GM23338 (cell line): ENCODE data around the gene ALS2. TPM values are rescaled to one million over a fixed set of nuclear protein-coding genes. Genes with fewer than 3 reads are reported as not detected.

Source experiments
- ATAC-seq: fragments of 200-7000 bp; cut with Tn5 transposase; 3 replicates; pipeline ENCODE4 v1.9.1; 2020
- DNase-seq: peaks from one replicate; pipeline ENCODE4 v3.0.0-alpha.2; 2015; ENCODE audit warnings: low spot score
- H2AFZ ChIP-seq: fragments of 200-600 bp; sonication (generic); 2 replicates; pipeline ENCODE4 v1.8.0; 2016; ENCODE audit warnings: antibody characterized with exemption, mild to moderate bottlenecking, moderate library complexity
- H3F3A ChIP-seq: fragments of 200-600 bp; sonication (generic); replicated peaks from 2 replicates; pipeline ENCODE4 v1.8.0; 2017; ENCODE audit warnings: antibody characterized with exemption, mixed run types, low read depth
- H3K27ac ChIP-seq: fragments of 200-600 bp; sonication (generic); 2 replicates; pipeline ENCODE4 v1.6.1; 2016; ENCODE audit warnings: low read depth
- H3K27me3 ChIP-seq: fragments of 200-600 bp; sonication (generic); 2 replicates; pipeline ENCODE4 v1.8.0; 2016; ENCODE audit warnings: mild to moderate bottlenecking, mixed run types, moderate library complexity; ENCODE audit not compliant: insufficient read depth
- H3K36me3 ChIP-seq: fragments of 200-600 bp; sonication (generic); 2 replicates; pipeline ENCODE4 v1.8.0; 2016; ENCODE audit warnings: mild to moderate bottlenecking; ENCODE audit not compliant: insufficient read depth
- H3K4me1 ChIP-seq: fragments of 200-600 bp; sonication (generic); 2 replicates; pipeline ENCODE4 v1.8.0; 2016; ENCODE audit warnings: mild to moderate bottlenecking, moderate library complexity; ENCODE audit not compliant: insufficient read depth
- H3K4me2 ChIP-seq: fragments of 200-600 bp; sonication (generic); 2 replicates; pipeline ENCODE4 v1.7.1; 2017; ENCODE audit warnings: mixed run types
- H3K4me3 ChIP-seq: fragments of 200-600 bp; sonication (generic); 2 replicates; pipeline ENCODE4 v1.6.1; 2016; ENCODE audit warnings: mixed run types
- H3K79me2 ChIP-seq: fragments of 200-600 bp; sonication (generic); replicated peaks from 2 replicates; pipeline ENCODE4 v1.8.0; 2017; ENCODE audit warnings: mild to moderate bottlenecking; ENCODE audit not compliant: insufficient read depth
- H3K9me2 ChIP-seq: fragments of 200-600 bp; sonication (generic); 2 replicates; pipeline ENCODE4 v1.8.0; 2017; ENCODE audit not compliant: insufficient read depth
- H4K20me1 ChIP-seq: fragments of 200-600 bp; sonication (generic); replicated peaks from 2 replicates; pipeline ENCODE4 v1.8.0; 2017; ENCODE audit warnings: mild to moderate bottlenecking; ENCODE audit not compliant: insufficient read depth
- H3K27ac Mint-ChIP-seq: 2 replicates; pipeline ENCODE4 v1.8.0; 2020; ENCODE audit warnings: inconsistent platforms, mild to moderate bottlenecking, moderate library complexity, mixed read lengths
- H3K27me3 Mint-ChIP-seq: 3 replicates; pipeline ENCODE4 v1.8.0; 2022; ENCODE audit warnings: low read depth, mild to moderate bottlenecking, moderate library complexity, mixed read lengths, inconsistent platforms; ENCODE audit not compliant: insufficient read depth, poor library complexity
- H3K36me3 Mint-ChIP-seq: 3 replicates; pipeline ENCODE4 v1.8.0; 2021; ENCODE audit warnings: low read depth, mild to moderate bottlenecking, inconsistent platforms, moderate library complexity, mixed read lengths
- H3K4me1 Mint-ChIP-seq: 3 replicates; pipeline ENCODE4 v1.8.0; 2020; ENCODE audit warnings: mild to moderate bottlenecking, inconsistent platforms, mixed read lengths
- H3K4me3 Mint-ChIP-seq: 3 replicates; pipeline ENCODE4 v1.8.0; 2021; ENCODE audit warnings: moderate library complexity, mild to moderate bottlenecking, inconsistent platforms, mixed read lengths
- H3K9me3 Mint-ChIP-seq: 3 replicates; pipeline ENCODE4 v1.8.0; 2020; ENCODE audit warnings: moderate library complexity, mild to moderate bottlenecking, inconsistent platforms, mixed read lengths
- CREB1 ChIP-seq: fragments of 250-450 bp; sonication (Bioruptor Pico); IDR thresholded peaks from 2 replicates; pipeline ENCODE4 v1.5.0; 2020; ENCODE audit warnings: low read depth, mild to moderate bottlenecking, moderate library complexity
- CTCF ChIP-seq, 2 experiments: fragments of 200-600 bp in 1 of 2; sonication (generic) in 1 of 2; conservative IDR thresholded peaks; 2 replicates each; pipeline versions ENCODE4 v1.5.1 to v1.6.1; 2016 to 2017; ENCODE audit warnings: antibody characterized with exemption in 2 of 2, low read depth in 2 of 2, mild to moderate bottlenecking in 2 of 2, moderate library complexity in 1 of 2
- ETS1 ChIP-seq: IDR thresholded peaks from 2 replicates; pipeline ENCODE4 v1.6.1; 2016; ENCODE audit warnings: antibody characterized with exemption
- EZH2phosphoT487 ChIP-seq: fragments of 200-600 bp; sonication (generic); IDR thresholded peaks from one replicate; pipeline ENCODE4 v1.8.1; 2018; ENCODE audit warnings: antibody characterized with exemption; ENCODE audit not compliant: unreplicated experiment
- JUNB ChIP-seq: IDR thresholded peaks from one replicate; pipeline ENCODE4 v1.6.1; 2016; ENCODE audit warnings: antibody characterized with exemption; ENCODE audit not compliant: unreplicated experiment
- NANOG ChIP-seq: IDR thresholded peaks from 2 replicates; pipeline ENCODE4 v1.6.1; 2016; ENCODE audit warnings: antibody characterized with exemption, borderline replicate concordance
- ZNF114 ChIP-seq: fragments of 250-450 bp; sonication (Bioruptor Pico); IDR thresholded peaks from 2 replicates; pipeline ENCODE4 v1.5.0; 2020; ENCODE audit warnings: mild to moderate bottlenecking, moderate library complexity
- ZNF331 ChIP-seq: fragments of 250-450 bp; sonication (Bioruptor Pico); IDR thresholded peaks from 2 replicates; pipeline ENCODE4 v1.5.0; 2020; ENCODE audit warnings: low read depth, mild to moderate bottlenecking, moderate library complexity
- ZNF462 ChIP-seq: fragments of 250-450 bp; sonication (Bioruptor Pico); IDR thresholded peaks from 2 replicates; pipeline ENCODE4 v1.5.0; 2020; ENCODE audit warnings: mild to moderate bottlenecking, moderate library complexity
- polyA plus RNA-seq: library from polyadenylated mRNA; unstranded; fragments of >200 nt; fragmentation: Nextera tagmentation; extraction: Ambion mirVana; gene quantifications from 2 replicates; pipeline ENCODE4 v1.2.1, GENCODE V29; 2016
- total RNA-seq: library from RNA; depleted of rRNA; stranded (reverse); fragments of >200 nt; shearing (Covaris generic); gene quantifications from 2 replicates; pipeline ENCODE4 v1.2.3, GENCODE V29; 2014

ALS2 gene
- total and polyA plus RNA-seq, 2 experiments from 2014 or later, result 9.6 to 43.3 TPM

- TF ChIP-seq ZNF462 (CRISPR knock-in tag), result no peak
Measured at GRCh38 chr2:201678401-201678800, 102.3 kb downstream of the ALS2 start (continued).

- Histone ChIP-seq H2AFZ (peak overlapping the region; percentile 17; the same call in 1 of the 2 replicates), H3K27ac (no peak overlapping the region), H4K20me1 (no peaks in the 10 kb centered on the region), H3K27me3 (no peaks in the 10 kb centered on the region), H3K36me3 (no peaks in the 10 kb centered on the region), H3K4me3 (no peak overlapping the region), H3F3A (no peaks in the 10 kb centered on the region), H3K9me2 (0 out of 2 replicates have a peak, but pooled peaks cover 2% of the 10 kb centered on the region), H3K4me1 (peaks cover 8% of the 10 kb centered on the region), H3K79me2 (no peaks in the 10 kb centered on the region), H3K4me2 (no peak overlapping the region)
- Mint-ChIP-seq H3K36me3 (no peaks in the 10 kb centered on the region), H3K9me3 (no peaks in the 10 kb centered on the region), H3K4me3 (no peak overlapping the region), H3K27ac (no peak overlapping the region), H3K27me3 (peaks cover 4% of the 10 kb centered on the region), H3K4me1 (peaks cover 18% of the 10 kb centered on the region)
- DNase-seq (no peak), ATAC-seq (no peak)
- TF ChIP-seq ETS1 (no peak), CTCF (conservative IDR thresholded peaks at IDR 0.05; ENCODE audit: low read depth in 2 of 2) (no peak), ZNF331 (no peak), ZNF114 (CRISPR knock-in tag) (no peak), JUNB (no peak), NANOG (no peak), EZH2phosphoT487 (no peak), CREB1 (CRISPR knock-in tag) (no peak)
Measured at GRCh38 chr2:201675454-201675853, 105.3 kb downstream of the ALS2 start.
